ENCODE measurements around the gene TCF7L2. TPM values are rescaled to one million over a fixed set of nuclear protein-coding genes. Genes with fewer than 3 reads are reported as not detected.
A peak's percentile ranks its signal among the peaks of the same experiment; 100 is the strongest.

TCF7L2 gene
- total RNA-seq, 8 experiments from 2014 or later = 2.2 to 62.9 (median 7.5) TPM

GRCh38 chr10:113052076-113052830 is 102.2 kb downstream of the TCF7L2 start:
- Histone ChIP-seq H3K4me3 (no peak overlapping the region), H3K4me1 (replicated peaks in 1 of 2) (peaks cover 20 to 46% of the 10 kb centered on the region in 2 donors), H3K27ac (no peak overlapping the region)
- 36 to 100% (median 80%) methylated on average over 4 to 9 of the region's 10 CpGs; no CpG with 5 or more reads in 1 of the 10 experiments for WGBS, 10 experiments
- ATAC-seq (replicated peaks in 6 of 8) = peak in 3 of 8 experiments; percentile 11 to 17 (median 14)
- in situ Hi-C loops (cut with MboI; ENCODE audit: low pct_unique_long_range_greater_than_20kb in 2 of 9, low sequenced_read_pairs in 9 of 9, unreplicated experiment in 9 of 9) = no loop called here

GRCh38 chr10:113053091-113053490 is 103.0 kb downstream of the TCF7L2 start:
- WGBS, 10 experiments = 19 to 100% (median 94%) methylated on average over 1 to 6 of the region's 10 CpGs; no CpG with 5 or more reads in 3 of the 10 experiments
- peak in 2 of 8 experiments; percentile 32 to 46 for ATAC-seq (replicated peaks in 6 of 8)
- Histone ChIP-seq H3K4me1 (replicated peaks in 1 of 2) (peaks cover 19 to 45% of the 10 kb centered on the region in 2 donors), H3K27ac (no peak overlapping the region), H3K4me3 (no peak overlapping the region)
- in situ Hi-C loops (cut with MboI; ENCODE audit: low pct_unique_long_range_greater_than_20kb in 2 of 9, low sequenced_read_pairs in 9 of 9, unreplicated experiment in 9 of 9) = no loop called here

GRCh38 chr10:113053881-113054280 is 103.8 kb downstream of the TCF7L2 start:
- peaks cover 25 to 53% of the 10 kb centered on the region in 2 donors for H3K4me1 ChIP-seq (replicated peaks in 1 of 2)
- H3K27ac ChIP-seq = no peak overlapping the region
- in situ Hi-C loops (cut with MboI; ENCODE audit: low pct_unique_long_range_greater_than_20kb in 2 of 9, low sequenced_read_pairs in 9 of 9, unreplicated experiment in 9 of 9) = no loop called here
- ATAC-seq (replicated peaks in 6 of 8) = no peak
- H3K4me3 ChIP-seq = no peak overlapping the region
- 27 to 70% (median 40%) methylated on average over 1 to 5 of the region's 5 CpGs; no CpG with 5 or more reads in 3 of the 10 experiments for WGBS, 10 experiments

GRCh38 chr10:113055458-113055857 is 105.4 kb downstream of the TCF7L2 start:
- Histone ChIP-seq H3K27ac (no peak overlapping the region), H3K4me1 (replicated peaks in 1 of 2) (peaks cover 41 to 58% of the 10 kb centered on the region in 2 donors), H3K4me3 (no peak overlapping the region)
- in situ Hi-C loops (cut with MboI; ENCODE audit: low pct_unique_long_range_greater_than_20kb in 2 of 9, low sequenced_read_pairs in 9 of 9, unreplicated experiment in 9 of 9) = no loop called here
- WGBS, 10 experiments = 67 to 100% (median 100%) methylated on average over 1 of the region's 1 CpG; no CpG with 5 or more reads in 3 of the 10 experiments
- no peak for ATAC-seq (replicated peaks in 6 of 8)

- H3K27ac ChIP-seq = no peak overlapping the region
Observed at GRCh38 chr10:113056030-113056429, 106.0 kb downstream of the TCF7L2 start.

GRCh38 chr10:113056441-113057021 is 106.5 kb downstream of the TCF7L2 start:
- Histone ChIP-seq H3K4me3 (no peak overlapping the region), H3K27ac (no peak overlapping the region), H3K4me1 (replicated peaks in 1 of 2) (peaks cover 52 to 69% of the 10 kb centered on the region in 2 donors)
- WGBS, 10 experiments = 4 to 83% (median 63%) methylated on average over 2 to 10 of the region's 10 CpGs; no CpG with 5 or more reads in 1 of the 10 experiments
- peak in 6 of 8 experiments; percentile 5 to 60 (median 40) for ATAC-seq (replicated peaks in 6 of 8)
- in situ Hi-C loops (cut with MboI; ENCODE audit: low pct_unique_long_range_greater_than_20kb in 2 of 9, low sequenced_read_pairs in 9 of 9, unreplicated experiment in 9 of 9) = no loop called here

More at GRCh38 chr10:113056030-113056429, 106.0 kb downstream of the TCF7L2 start:
- Histone ChIP-seq H3K4me3 (no peak overlapping the region), H3K4me1 (replicated peaks in 1 of 2) (peaks cover 47 to 64% of the 10 kb centered on the region in 2 donors)
- ATAC-seq (replicated peaks in 6 of 8) = no peak
- in situ Hi-C loops (cut with MboI; ENCODE audit: low pct_unique_long_range_greater_than_20kb in 2 of 9, low sequenced_read_pairs in 9 of 9, unreplicated experiment in 9 of 9) = no loop called here
- WGBS, 10 experiments = 26 to 90% (median 74%) methylated on average over 4 to 5 of the region's 5 CpGs; no CpG with 5 or more reads in 1 of the 10 experiments

- WGBS, 10 experiments = 0 to 70% (median 27%) methylated on average over 1 to 6 of the region's 6 CpGs; no CpG with 5 or more reads in 2 of the 10 experiments
- peak overlapping the region; percentile 19 to 20 for H3K27ac ChIP-seq
- H3K4me3 ChIP-seq = peak overlapping the region in 2 of 5 donors; percentile 8 to 10
- H3K4me1 ChIP-seq (replicated peaks in 1 of 2) = peaks cover 55 to 76% of the 10 kb centered on the region in 2 donors
- in situ Hi-C loops (cut with MboI; ENCODE audit: low pct_unique_long_range_greater_than_20kb in 2 of 9, low sequenced_read_pairs in 9 of 9, unreplicated experiment in 9 of 9) = no loop called here
- ATAC-seq (replicated peaks in 6 of 8) = peak in 6 of 8 experiments; percentile 3 to 54 (median 48)
Observed at GRCh38 chr10:113057948-113058522, 108.0 kb downstream of the TCF7L2 start.

- WGBS, 10 experiments = 0 to 55% (median 4%) methylated on average over 1 to 12 of the region's 19 CpGs
- Histone ChIP-seq H3K4me1 (replicated peaks in 1 of 2) (peaks cover 54 to 78% of the 10 kb centered on the region in 2 donors), H3K4me3 (peak overlapping the region in 3 of 5 donors; percentile 1 to 10 (median 9)), H3K27ac (peak overlapping the region; percentile 19 to 20)
- peak; percentile 31 to 82 (median 70) for ATAC-seq (replicated peaks in 6 of 8)
- in situ Hi-C loops (cut with MboI; ENCODE audit: low pct_unique_long_range_greater_than_20kb in 2 of 9, low sequenced_read_pairs in 9 of 9, unreplicated experiment in 9 of 9) = no loop called here
Observed at GRCh38 chr10:113058523-113059370, 108.7 kb downstream of the TCF7L2 start.

GRCh38 chr10:113059371-113059780 is 109.3 kb downstream of the TCF7L2 start:
- Histone ChIP-seq H3K4me3 (peak overlapping the region in 1 of 5 donors; percentile 9), H3K4me1 (replicated peaks in 1 of 2) (peaks cover 52 to 73% of the 10 kb centered on the region in 2 donors)
- WGBS, 10 experiments = 0 to 3% (median 0%) methylated on average over 1 to 7 of the region's 8 CpGs; no CpG with 5 or more reads in 1 of the 10 experiments

GRCh38 chr10:113060201-113061053 is 110.4 kb downstream of the TCF7L2 start:
- 8 to 68% (median 42%) methylated on average over 1 to 14 of the region's 15 CpGs; no CpG with 5 or more reads in 1 of the 10 experiments for WGBS, 10 experiments

More at GRCh38 chr10:113059371-113059780, 109.3 kb downstream of the TCF7L2 start:
- no peak overlapping the region for H3K27ac ChIP-seq
- ATAC-seq (replicated peaks in 6 of 8) = peak; percentile 3 to 59 (median 33)
- in situ Hi-C loops (cut with MboI; ENCODE audit: low pct_unique_long_range_greater_than_20kb in 2 of 9, low sequenced_read_pairs in 9 of 9, unreplicated experiment in 9 of 9) = no loop called here

GRCh38 chr10:113061054-113061430 is 111.0 kb downstream of the TCF7L2 start:
- WGBS, 10 experiments = 60 to 100% (median 76%) methylated on average over 1 to 4 of the region's 7 CpGs; no CpG with 5 or more reads in 4 of the 10 experiments
- in situ Hi-C loops (cut with MboI; ENCODE audit: low pct_unique_long_range_greater_than_20kb in 2 of 9, low sequenced_read_pairs in 9 of 9, unreplicated experiment in 9 of 9) = no loop called here
- peaks cover 52 to 79% of the 10 kb centered on the region in 2 donors for H3K4me1 ChIP-seq (replicated peaks in 1 of 2)
- no peak for ATAC-seq (replicated peaks in 6 of 8)
- H3K27ac ChIP-seq = peak overlapping the region in 1 of 2 donors; percentile 15
- no peak overlapping the region for H3K4me3 ChIP-seq

More at GRCh38 chr10:113060201-113061053, 110.4 kb downstream of the TCF7L2 start:
- in situ Hi-C loops (cut with MboI; ENCODE audit: low pct_unique_long_range_greater_than_20kb in 2 of 9, low sequenced_read_pairs in 9 of 9, unreplicated experiment in 9 of 9) = no loop called here
- Histone ChIP-seq H3K4me3 (no peak overlapping the region), H3K27ac (peak overlapping the region in 1 of 2 donors; percentile 15), H3K4me1 (replicated peaks in 1 of 2) (peaks cover 52 to 80% of the 10 kb centered on the region in 2 donors)
- peak in 7 of 8 experiments; percentile 2 to 46 (median 31) for ATAC-seq (replicated peaks in 6 of 8)
